Mesodermal cell (in vitro differentiated cells): Measurements from ENCODE around the gene NISCH.

Experiments used
- H3K27ac ChIP-seq: 2 replicates; pipeline ENCODE4 v1.7.0; 2013; ENCODE audit warnings: mild to moderate bottlenecking, low read depth, low read length, moderate library complexity; ENCODE audit not compliant: severe bottlenecking
- H3K36me3 ChIP-seq: 2 replicates; pipeline ENCODE4 v1.7.1; 2013; ENCODE audit warnings: mild to moderate bottlenecking, low read length, moderate library complexity; ENCODE audit not compliant: control insufficient read depth, insufficient read depth
- H3K4me1 ChIP-seq: one replicate; pipeline ENCODE4 v1.7.1; 2013; ENCODE audit warnings: mild to moderate bottlenecking, low read length; ENCODE audit not compliant: insufficient read depth, control insufficient read depth, poor library complexity, severe bottlenecking
- H3K4me3 ChIP-seq: 2 replicates; pipeline ENCODE4 v1.7.0; 2013; ENCODE audit warnings: low read length, control low read depth, mild to moderate bottlenecking; ENCODE audit not compliant: insufficient read depth, poor library complexity, severe bottlenecking; ENCODE audit errors: extremely low read depth
- H3K9me3 ChIP-seq: 2 replicates; pipeline ENCODE4 v1.7.1; 2013; ENCODE audit warnings: mild to moderate bottlenecking, low read length, moderate library complexity; ENCODE audit not compliant: control insufficient read depth
- WGBS, 2 experiments: methylation state at CpG; one replicate each; pipeline ENCODE4 v1.1.5; 2013; ENCODE audit warnings: missing lambda C conversion rate in 2 of 2; ENCODE audit not compliant: insufficient coverage in 2 of 2; 5-methylcytosine and 5-hydroxymethylcytosine counted together

The NISCH gene

DNA sequence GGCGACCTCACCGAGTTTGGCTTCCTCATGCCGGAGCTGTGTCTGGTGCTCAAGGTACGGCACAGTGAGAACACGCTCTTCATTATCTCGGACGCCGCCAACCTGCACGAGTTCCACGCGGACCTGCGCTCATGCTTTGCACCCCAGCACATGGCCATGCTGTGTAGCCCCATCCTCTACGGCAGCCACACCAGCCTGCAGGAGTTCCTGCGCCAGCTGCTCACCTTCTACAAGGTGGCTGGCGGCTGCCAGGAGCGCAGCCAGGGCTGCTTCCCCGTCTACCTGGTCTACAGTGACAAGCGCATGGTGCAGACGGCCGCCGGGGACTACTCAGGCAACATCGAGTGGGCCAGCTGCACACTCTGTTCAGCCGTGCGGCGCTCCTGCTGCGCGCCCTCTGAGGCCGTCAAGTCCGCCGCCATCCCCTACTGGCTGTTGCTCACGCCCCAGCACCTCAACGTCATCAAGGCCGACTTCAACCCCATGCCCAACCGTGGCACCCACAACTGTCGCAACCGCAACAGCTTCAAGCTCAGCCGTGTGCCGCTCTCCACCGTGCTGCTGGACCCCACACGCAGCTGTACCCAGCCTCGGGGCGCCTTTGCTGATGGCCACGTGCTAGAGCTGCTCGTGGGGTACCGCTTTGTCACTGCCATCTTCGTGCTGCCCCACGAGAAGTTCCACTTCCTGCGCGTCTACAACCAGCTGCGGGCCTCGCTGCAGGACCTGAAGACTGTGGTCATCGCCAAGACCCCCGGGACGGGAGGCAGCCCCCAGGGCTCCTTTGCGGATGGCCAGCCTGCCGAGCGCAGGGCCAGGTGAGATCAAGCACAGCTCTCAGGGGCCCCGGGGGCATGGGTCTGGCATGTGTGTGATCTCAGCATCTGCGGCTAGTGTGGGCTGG, 32.6 kb downstream of the NISCH start:
- Histone ChIP-seq H3K4me1 (peaks cover 22% of the 10 kb centered on the region), H3K27ac (no peak overlapping the region), H3K9me3 (no peaks in the 10 kb centered on the region), H3K4me3 (no peak overlapping the region), H3K36me3 (peaks cover 94% of the 10 kb centered on the region)
- WGBS, 2 experiments: 95 to 97% methylated on average over 53 to 56 of the region's 59 CpGs

DNA sequence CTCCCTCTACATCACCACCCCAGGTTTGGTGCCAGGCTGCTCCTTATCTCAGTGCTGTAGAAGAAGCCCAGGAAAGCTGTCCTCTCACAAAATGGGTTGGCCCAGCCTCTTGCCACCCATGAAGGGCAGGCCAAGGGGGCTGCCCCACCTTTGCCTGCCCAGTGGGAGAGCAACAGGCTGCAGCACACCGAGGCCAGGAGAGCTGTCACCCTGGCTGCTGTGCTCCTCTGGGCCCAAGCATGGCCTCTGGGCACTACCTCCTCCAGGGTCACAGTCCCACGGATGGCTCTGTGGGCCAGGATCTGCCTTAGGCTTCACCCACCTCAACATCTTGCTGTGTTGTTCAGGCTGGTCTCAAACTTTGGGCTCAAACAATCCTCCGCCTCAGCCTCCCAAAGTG, 33.3 kb downstream of the NISCH start:
- 97% methylated on average over 3 of the region's 3 CpGs for WGBS, 2 experiments
- Histone ChIP-seq H3K4me1 (peaks cover 18% of the 10 kb centered on the region), H3K36me3 (peaks cover 93% of the 10 kb centered on the region), H3K27ac (no peak overlapping the region), H3K9me3 (no peaks in the 10 kb centered on the region), H3K4me3 (no peak overlapping the region)

DNA sequence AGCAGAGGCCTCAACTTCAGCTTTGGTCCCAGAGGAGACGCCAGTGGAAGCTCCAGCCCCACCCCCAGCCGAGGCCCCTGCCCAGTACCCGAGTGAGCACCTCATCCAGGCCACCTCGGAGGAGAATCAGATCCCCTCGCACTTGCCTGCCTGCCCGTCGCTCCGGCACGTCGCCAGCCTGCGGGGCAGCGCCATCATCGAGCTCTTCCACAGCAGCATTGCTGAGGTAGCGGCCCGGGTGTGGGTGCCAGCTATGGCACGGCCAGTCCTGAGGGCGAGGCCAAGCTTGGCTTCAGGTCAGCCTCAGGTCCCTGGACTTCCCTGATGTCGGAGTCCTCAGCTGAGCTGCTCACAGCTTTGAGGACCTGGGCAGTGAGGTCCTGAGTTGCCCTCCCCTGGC, 34.0 kb downstream of the NISCH start:
- 91 to 98% methylated on average over 16 to 18 of the region's 18 CpGs for WGBS, 2 experiments

DNA sequence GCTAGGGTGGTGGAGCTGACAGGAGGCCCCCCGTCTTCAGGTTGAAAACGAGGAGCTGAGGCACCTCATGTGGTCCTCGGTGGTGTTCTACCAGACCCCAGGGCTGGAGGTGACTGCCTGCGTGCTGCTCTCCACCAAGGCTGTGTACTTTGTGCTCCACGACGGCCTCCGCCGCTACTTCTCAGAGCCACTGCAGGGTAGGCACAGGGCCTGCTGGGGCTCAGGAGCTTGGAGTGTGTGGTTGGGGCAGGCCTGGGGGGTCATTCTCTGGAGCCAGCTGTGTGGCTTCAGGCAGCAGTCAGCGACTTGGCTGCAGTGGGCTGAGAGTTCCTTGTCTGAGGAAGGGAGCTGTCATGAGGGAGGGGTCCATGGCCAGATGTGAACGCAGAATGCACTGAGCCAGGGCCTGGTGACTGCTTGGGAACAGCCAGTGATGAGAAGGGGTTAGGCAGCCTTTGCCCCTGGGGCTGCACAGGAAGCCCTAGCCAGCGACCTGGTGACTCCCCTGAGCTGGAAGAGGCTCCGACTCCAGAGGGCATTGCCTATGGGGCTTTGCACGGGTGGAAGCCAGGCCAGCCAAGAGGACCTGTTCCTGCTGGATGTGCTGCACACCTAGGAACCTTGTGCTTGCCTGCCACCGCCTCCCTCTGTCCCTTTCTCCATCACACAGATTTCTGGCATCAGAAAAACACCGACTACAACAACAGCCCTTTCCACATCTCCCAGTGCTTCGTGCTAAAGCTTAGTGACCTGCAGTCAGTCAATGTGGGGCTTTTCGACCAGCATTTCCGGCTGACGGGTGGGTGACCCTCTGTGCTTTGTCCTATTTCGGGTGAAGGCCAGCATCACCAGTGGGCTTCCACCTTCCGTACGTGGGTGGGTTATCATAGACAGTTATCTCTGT, 34.9 kb downstream of the NISCH start:
- peaks cover 79% of the 10 kb centered on the region for H3K36me3 ChIP-seq
- H3K9me3 ChIP-seq: no peaks in the 10 kb centered on the region
- 88 to 91% methylated on average over 18 to 21 of the region's 22 CpGs for WGBS, 2 experiments
- H3K27ac ChIP-seq: peak overlapping the region; percentile 67
- H3K4me3 ChIP-seq: no peak overlapping the region
- peaks cover 22% of the 10 kb centered on the region for H3K4me1 ChIP-seq

More for the DNA sequence above, 34.0 kb downstream of the NISCH start:
- Histone ChIP-seq H3K4me1 (peaks cover 18% of the 10 kb centered on the region), H3K4me3 (no peak overlapping the region), H3K36me3 (peaks cover 87% of the 10 kb centered on the region), H3K27ac (peak overlapping the region; percentile 67), H3K9me3 (no peaks in the 10 kb centered on the region)

DNA sequence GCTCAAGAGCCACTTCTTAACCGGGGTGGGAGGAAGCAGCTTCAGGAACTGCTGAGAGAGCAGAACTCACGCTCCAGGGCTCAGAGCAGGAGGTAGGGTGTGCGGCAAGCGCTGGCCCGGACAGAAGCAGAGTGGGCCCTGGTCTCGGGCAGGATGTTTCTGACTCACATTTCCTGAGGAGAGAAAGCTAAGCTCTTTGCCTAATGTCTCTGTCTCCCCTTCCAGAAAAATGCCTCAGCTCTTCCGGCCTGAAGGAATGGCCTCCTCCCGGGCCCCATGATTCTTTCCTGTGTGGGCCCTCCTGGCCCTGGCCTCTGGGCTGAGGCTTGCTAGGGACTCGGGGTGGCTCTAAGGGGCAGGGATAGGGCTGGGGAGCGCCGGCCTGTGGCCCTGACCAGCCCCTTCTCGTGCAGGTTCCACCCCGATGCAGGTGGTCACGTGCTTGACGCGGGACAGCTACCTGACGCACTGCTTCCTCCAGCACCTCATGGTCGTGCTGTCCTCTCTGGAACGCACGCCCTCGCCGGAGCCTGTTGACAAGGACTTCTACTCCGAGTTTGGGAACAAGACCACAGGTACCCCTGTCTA, 35.6 kb downstream of the NISCH start:
- Histone ChIP-seq H3K4me1 (peaks cover 22% of the 10 kb centered on the region), H3K36me3 (peaks cover 71% of the 10 kb centered on the region), H3K9me3 (no peaks in the 10 kb centered on the region), H3K4me3 (no peak overlapping the region), H3K27ac (peak overlapping the region; percentile 67)
- 92 to 93% methylated on average over 20 to 21 of the region's 23 CpGs for WGBS, 2 experiments

DNA sequence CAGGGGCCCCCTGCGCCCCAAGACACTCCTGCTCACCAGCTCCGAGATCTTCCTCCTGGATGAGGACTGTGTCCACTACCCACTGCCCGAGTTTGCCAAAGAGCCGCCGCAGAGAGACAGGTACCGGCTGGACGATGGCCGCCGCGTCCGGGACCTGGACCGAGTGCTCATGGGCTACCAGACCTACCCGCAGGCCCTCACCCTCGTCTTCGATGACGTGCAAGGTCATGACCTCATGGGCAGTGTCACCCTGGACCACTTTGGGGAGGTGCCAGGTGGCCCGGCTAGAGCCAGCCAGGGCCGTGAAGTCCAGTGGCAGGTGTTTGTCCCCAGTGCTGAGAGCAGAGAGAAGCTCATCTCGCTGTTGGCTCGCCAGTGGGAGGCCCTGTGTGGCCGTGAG, 36.7 kb downstream of the NISCH start:
- Histone ChIP-seq H3K9me3 (no peaks in the 10 kb centered on the region), H3K4me3 (no peak overlapping the region), H3K4me1 (peaks cover 22% of the 10 kb centered on the region), H3K27ac (no peak overlapping the region), H3K36me3 (peaks cover 61% of the 10 kb centered on the region)
- 95 to 96% methylated on average over 21 of the region's 21 CpGs for WGBS, 2 experiments

DNA sequence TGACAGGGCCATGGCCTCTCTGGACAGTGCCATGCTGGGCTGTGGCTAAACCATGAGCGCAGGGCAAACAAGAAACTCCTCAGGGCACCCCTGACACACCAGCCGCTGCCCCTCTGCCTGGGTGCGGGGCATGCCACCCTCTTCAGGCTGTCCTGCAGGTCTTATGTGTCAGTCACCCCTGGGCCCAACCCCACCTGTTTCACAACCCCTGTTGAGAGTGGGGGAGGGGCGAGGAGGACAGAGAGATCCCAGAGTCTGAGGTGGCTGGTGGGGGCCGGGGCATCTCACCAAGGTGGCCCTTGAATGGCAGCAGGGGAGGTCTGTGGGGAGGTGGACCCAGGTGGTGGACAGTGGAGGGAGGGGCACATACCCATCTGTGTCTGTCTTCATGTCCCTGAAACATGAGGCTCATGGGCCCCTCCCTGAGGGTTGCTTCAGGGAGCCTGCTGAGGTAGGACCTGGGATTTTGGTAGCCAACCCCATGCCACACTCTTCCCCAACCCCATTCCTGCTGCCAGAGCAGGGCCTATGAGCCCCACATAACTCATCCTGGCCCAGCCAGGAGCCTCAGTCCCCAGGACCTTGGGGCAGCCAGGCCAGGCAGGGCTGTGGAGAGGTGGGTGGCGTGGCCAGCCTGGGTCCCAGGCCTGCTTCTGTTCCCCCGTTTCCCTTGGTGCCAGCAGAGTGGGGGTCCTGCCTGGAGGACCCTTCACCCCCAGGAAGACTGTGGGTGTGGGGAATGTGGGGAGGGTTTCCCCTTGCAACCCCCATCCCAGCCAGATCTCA, 38.0 kb downstream of the NISCH start:
- Histone ChIP-seq H3K4me3 (no peak overlapping the region), H3K9me3 (no peaks in the 10 kb centered on the region), H3K27ac (no peak overlapping the region), H3K4me1 (peaks cover 22% of the 10 kb centered on the region), H3K36me3 (peaks cover 49% of the 10 kb centered on the region)
- WGBS, 2 experiments: 90 to 94% methylated on average over 4 to 5 of the region's 7 CpGs

DNA sequence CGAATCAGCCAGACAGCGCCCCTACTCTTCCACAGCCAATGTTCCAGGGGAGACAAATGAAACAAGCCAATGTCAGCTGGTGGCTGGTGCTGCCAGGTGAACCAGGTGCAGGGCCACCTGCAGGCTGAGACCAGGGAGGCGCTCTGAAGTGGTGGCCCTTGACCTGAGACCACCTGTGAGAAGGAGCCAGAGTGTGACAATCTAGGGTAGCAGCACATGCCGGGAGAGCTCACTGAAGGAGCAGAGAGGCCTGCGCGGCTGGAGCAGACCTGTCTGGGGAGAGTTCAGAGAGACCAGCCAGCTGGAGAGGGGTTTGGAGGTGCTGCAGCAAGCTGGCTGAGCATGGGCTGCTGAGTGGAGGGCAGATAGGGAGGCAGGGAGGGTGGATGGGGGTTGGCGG, 39.0 kb downstream of the NISCH start:
- H3K36me3 ChIP-seq: peaks cover 38% of the 10 kb centered on the region
- H3K27ac ChIP-seq: no peak overlapping the region
- no peaks in the 10 kb centered on the region for H3K9me3 ChIP-seq
- H3K4me3 ChIP-seq: no peak overlapping the region
- H3K4me1 ChIP-seq: peaks cover 22% of the 10 kb centered on the region
- WGBS, 2 experiments: 88 to 91% methylated on average over 6 to 7 of the region's 7 CpGs

DNA sequence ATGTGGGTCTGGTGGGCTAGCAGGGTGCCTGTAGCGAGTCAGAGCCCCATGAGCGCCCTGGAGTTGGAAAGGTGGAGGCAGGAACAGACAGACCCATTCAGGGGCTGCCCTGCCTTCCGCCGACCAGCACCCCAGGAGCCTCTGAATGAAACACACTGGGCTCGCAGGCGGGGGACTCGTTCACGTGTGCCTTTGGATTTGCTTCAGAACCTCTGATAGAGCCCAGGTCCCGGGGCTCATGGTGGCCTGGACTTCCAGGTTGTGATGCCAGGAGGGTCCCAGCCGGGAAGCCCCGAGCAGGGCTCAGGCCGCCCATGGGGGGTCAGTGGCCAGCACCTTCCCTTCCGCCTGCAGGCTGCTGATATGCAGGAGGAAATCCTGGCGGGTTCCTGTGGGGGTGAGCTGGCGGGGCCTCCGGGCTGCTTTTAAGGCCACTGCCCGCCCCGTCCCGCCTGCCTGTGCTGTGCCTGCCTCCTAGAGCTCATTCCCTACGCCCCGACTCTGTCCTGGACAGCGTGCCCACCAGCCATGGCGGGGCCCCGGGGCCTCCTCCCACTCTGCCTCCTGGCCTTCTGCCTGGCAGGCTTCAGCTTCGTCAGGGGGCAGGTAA, 39.6 kb downstream of the NISCH start, which contains the start of gene STAB1:
Gene STAB1 (plus strand): TSS at position 453 of the 610 bp plus-strand sequence. CDS start 76 bp downstream, at position 529.
- H3K4me3 ChIP-seq: no peak within 1 kb of the TSS
- WGBS, 2 experiments: 81 to 84% methylated on average over 19 to 22 of the region's 25 CpGs
- peak within 1 kb of the TSS; percentile 29 for H3K27ac ChIP-seq
- H3K4me1 ChIP-seq: peaks cover 18% of the 10 kb centered on the region
- no peaks in the 10 kb centered on the region for H3K9me3 ChIP-seq
- peaks cover 33% of the 10 kb centered on the region for H3K36me3 ChIP-seq
